ENCODE data around the gene SPATA24. TPM values are rescaled to one million over a fixed set of nuclear protein-coding genes. Genes with fewer than 3 reads are reported as not detected.
"Not testable (repeated sequence)": the region's sequence is repeated elsewhere in the genome, so short reads cannot be mapped to it uniquely, and the experiment has no call there.

Gene SPATA24
- total RNA-seq, 1 experiment from 2014 or later: 1.4 TPM

- no peak for TF ChIP-seq EZH2phosphoT487 (IDR thresholded peaks at IDR 0.05; ENCODE audit: borderline replicate concordance, low read length)
- no peak for TF ChIP-seq EZH2 (IDR thresholded peaks at IDR 0.05; ENCODE audit: low read length, unreplicated experiment)
- TF ChIP-seq CTCF (conservative IDR thresholded peaks at IDR 0.05; ENCODE audit: low read depth, low read length): no peak
- Histone ChIP-seq H4K20me1 (ENCODE audit: low read length) (no peaks in the 10 kb centered on the region), H3K27me3 (ENCODE audit: low read length) (no peaks in the 10 kb centered on the region), H2AFZ (ENCODE audit: low read length) (no peak overlapping the region), H3K9me3 (ENCODE audit: low read length) (no peaks in the 10 kb centered on the region), H3K4me3 (ENCODE audit: low read length) (no peak overlapping the region), H3K9me2 (replicated peaks; ENCODE audit: low read length) (no peaks in the 10 kb centered on the region), H3K36me3 (ENCODE audit: low read depth, low read length) (no peaks in the 10 kb centered on the region), H3K9ac (ENCODE audit: low read length) (no peak overlapping the region), H3K79me2 (ENCODE audit: low read length) (no peaks in the 10 kb centered on the region), H3F3A (ENCODE audit: low read length, unreplicated experiment) (no peaks in the 10 kb centered on the region), H3K27ac (ENCODE audit: low read length) (no peak overlapping the region), H3K4me1 (ENCODE audit: insufficient read depth, low read length) (no peaks in the 10 kb centered on the region), H3K4me2 (ENCODE audit: low read length) (no peak overlapping the region)
- intact Hi-C loops (cut with micrococcal nuclease): no loop called here
- ChIA-PET CTCF (interaction anchor here (0.6 kb wide), 1 partner anchor 1780 kb away, joined by 3 read pairs; no protein-coding TSS in a partner anchor), POLR2A (ENCODE audit: unreplicated experiment) (interaction anchor here (0.5 kb wide), 1 partner anchor 142 kb away, joined by 4 read pairs; no protein-coding TSS in a partner anchor)
- DNase-seq (no peak), ATAC-seq (no peak)
- no TSS peak for BruUV-seq (replicated peaks)
These were observed 6.5 kb upstream of the SPATA24 start for GRCh38 chr5:139410121-139410992.

GRCh38 chr5:139409116-139409515 is 5.2 kb upstream of the SPATA24 start:
- CTCF ChIA-PET; H3K9me2 ChIP-seq (replicated peaks; ENCODE audit: low read length); BruUV-seq (replicated peaks); H3K27me3 ChIP-seq (ENCODE audit: low read length); intact Hi-C loops (cut with micrococcal nuclease); H3K9ac ChIP-seq (ENCODE audit: low read length); H3K27ac ChIP-seq (ENCODE audit: low read length); H4K20me1 ChIP-seq (ENCODE audit: low read length); POLR2A ChIA-PET (ENCODE audit: unreplicated experiment); H3K36me3 ChIP-seq (ENCODE audit: low read depth, low read length); ATAC-seq; DNase-seq; H2AFZ ChIP-seq (ENCODE audit: low read length); H3K79me2 ChIP-seq (ENCODE audit: low read length); H3K4me2 ChIP-seq (ENCODE audit: low read length); H3K4me3 ChIP-seq (ENCODE audit: low read length); H3K4me1 ChIP-seq (ENCODE audit: insufficient read depth, low read length); H3F3A ChIP-seq (ENCODE audit: low read length, unreplicated experiment); H3K9me3 ChIP-seq (ENCODE audit: low read length): not testable (repeated sequence)

GRCh38 chr5:139408191-139408590 is 4.3 kb upstream of the SPATA24 start:
- no TSS peak for BruUV-seq (replicated peaks)
- no peak for TF ChIP-seq EZH2phosphoT487 (IDR thresholded peaks at IDR 0.05; ENCODE audit: borderline replicate concordance, low read length)
- TF ChIP-seq EZH2 (IDR thresholded peaks at IDR 0.05; ENCODE audit: low read length, unreplicated experiment): no peak
- no peak for TF ChIP-seq CTCF (conservative IDR thresholded peaks at IDR 0.05; ENCODE audit: low read depth, low read length)
- POLR2A ChIA-PET (ENCODE audit: unreplicated experiment): no interaction called here

More at GRCh38 chr5:139408191-139408590, 4.3 kb upstream of the SPATA24 start:
- CTCF ChIA-PET: no interaction called here
- ATAC-seq (no peak), DNase-seq (no peak)
- Histone ChIP-seq H3K27me3 (ENCODE audit: low read length) (no peaks in the 10 kb centered on the region), H3K4me1 (ENCODE audit: insufficient read depth, low read length) (peaks cover 9% of the 10 kb centered on the region), H3K4me2 (ENCODE audit: low read length) (no peak overlapping the region), H3F3A (ENCODE audit: low read length, unreplicated experiment) (no peaks in the 10 kb centered on the region), H3K36me3 (ENCODE audit: low read depth, low read length) (no peaks in the 10 kb centered on the region), H3K79me2 (ENCODE audit: low read length) (no peaks in the 10 kb centered on the region), H4K20me1 (ENCODE audit: low read length) (no peaks in the 10 kb centered on the region), H3K27ac (ENCODE audit: low read length) (no peak overlapping the region), H3K9me3 (ENCODE audit: low read length) (no peaks in the 10 kb centered on the region), H3K4me3 (ENCODE audit: low read length) (no peak overlapping the region), H3K9me2 (replicated peaks; ENCODE audit: low read length) (no peaks in the 10 kb centered on the region), H2AFZ (ENCODE audit: low read length) (no peak overlapping the region), H3K9ac (ENCODE audit: low read length) (no peak overlapping the region)
- intact Hi-C loops (cut with micrococcal nuclease): no loop called here
